HepG2 (cell line): ENCODE measurements around the gene BCL7A. TPM values are rescaled to one million over a fixed set of nuclear protein-coding genes. Genes with fewer than 3 reads are reported as not detected.
A peak's percentile ranks its signal among the peaks of the same experiment; 100 is the strongest.

Source experiments
- CHCHD3 ChIP-seq: sonication (generic); formaldehyde crosslinking; IDR thresholded peaks from 2 replicates; pipeline ENCODE4 v1.8.0; 2022; ENCODE audit warnings: mild to moderate bottlenecking, missing genetic modification reagents, moderate library complexity
- HIC2 ChIP-seq: sonication (generic); formaldehyde crosslinking; IDR thresholded peaks from 2 replicates; pipeline ENCODE4 v1.9.0; 2022; ENCODE audit warnings: low read depth, missing genetic modification reagents
- HNF4A ChIP-seq: sonication (generic); formaldehyde crosslinking; IDR thresholded peaks from 2 replicates; pipeline ENCODE4 v1.4.0; 2020; ENCODE audit warnings: missing genetic modification reagents
- KDM5B ChIP-seq: sonication (generic); formaldehyde crosslinking; IDR thresholded peaks from 2 replicates; pipeline ENCODE4 v1.4.0; 2020; ENCODE audit warnings: missing genetic modification reagents, mild to moderate bottlenecking, borderline replicate concordance
- KLF15 ChIP-seq: sonication (generic); formaldehyde crosslinking; IDR thresholded peaks from 2 replicates; pipeline ENCODE4 v1.8.1; 2023; ENCODE audit warnings: borderline replicate concordance, mild to moderate bottlenecking, inconsistent platforms, missing genetic modification reagents, mixed read lengths
- MXD4 ChIP-seq: IDR thresholded peaks from 2 replicates; pipeline ENCODE4 v1.6.1; 2016; ENCODE audit warnings: mild to moderate bottlenecking, missing biosample characterization, missing genetic modification reagents
- NFATC3 ChIP-seq: sonication (generic); formaldehyde crosslinking; IDR thresholded peaks from 2 replicates; pipeline ENCODE4 v1.5.1; 2020; ENCODE audit warnings: mild to moderate bottlenecking, missing genetic modification reagents
- NFKB2 ChIP-seq: sonication (generic); formaldehyde crosslinking; IDR thresholded peaks from 2 replicates; pipeline ENCODE4 v1.4.0; 2020; ENCODE audit warnings: missing genetic modification reagents, borderline replicate concordance
- NR1H2 ChIP-seq: sonication (generic); formaldehyde crosslinking; IDR thresholded peaks from 2 replicates; pipeline ENCODE4 v1.8.1; 2022; ENCODE audit warnings: low read depth, missing genetic modification reagents, borderline replicate concordance
- PHF20 ChIP-seq: sonication (generic); formaldehyde crosslinking; IDR thresholded peaks from 2 replicates; pipeline ENCODE4 v1.5.0; 2020; ENCODE audit warnings: mild to moderate bottlenecking, missing genetic modification reagents
- RAD21 ChIP-seq: fragments of 450-650 bp; formaldehyde crosslinking; IDR thresholded peaks from 2 replicates; pipeline ENCODE4 v1.5.0; 2020; ENCODE audit warnings: mild to moderate bottlenecking
- TCF7 ChIP-seq: sonication (generic); IDR thresholded peaks from 2 replicates; pipeline ENCODE4 v1.6.1; 2016; ENCODE audit warnings: antibody characterized with exemption, low read depth
- THAP9 ChIP-seq: sonication (generic); formaldehyde crosslinking; IDR thresholded peaks from 2 replicates; pipeline ENCODE4; 2020; ENCODE audit warnings: missing genetic modification reagents, mild to moderate bottlenecking, borderline replicate concordance
- ZBTB2 ChIP-seq: sonication (generic); formaldehyde crosslinking; IDR thresholded peaks from 2 replicates; pipeline ENCODE4 v1.8.0; 2022; ENCODE audit warnings: low read depth, missing genetic modification reagents
- ZBTB7A ChIP-seq: sonication (generic); formaldehyde crosslinking; IDR thresholded peaks from 2 replicates; pipeline ENCODE4 v1.8.0; 2022; ENCODE audit warnings: mild to moderate bottlenecking, missing genetic modification reagents
- ZFP36 ChIP-seq: fragments of 150-350 bp; IDR thresholded peaks from 2 replicates; pipeline ENCODE4 v1.6.1; 2018; ENCODE audit warnings: borderline replicate concordance, low read length, low read depth; ENCODE audit not compliant: partially characterized antibody
- ZNF142 ChIP-seq: sonication (generic); formaldehyde crosslinking; IDR thresholded peaks from 2 replicates; pipeline ENCODE4 v1.4.0; 2020; ENCODE audit warnings: missing genetic modification reagents
- ZNF235 ChIP-seq: sonication (generic); formaldehyde crosslinking; IDR thresholded peaks from 2 replicates; pipeline ENCODE4 v1.8.1; 2023; ENCODE audit warnings: mild to moderate bottlenecking, missing genetic modification reagents, borderline replicate concordance
- polyA plus RNA-seq, 8 experiments: library from polyadenylated mRNA; depleted of rRNA in 3 of 8; stranded (reverse) in 7 of 8; unstranded in 1 of 8; fragments of >200 nt; fragmentation: Illumina TruSeq in 4 of 8; extraction: Trizol in 4 of 8; gene quantifications; 2 replicates each; pipeline versions ENCODE4 v1.2.1 to v1.2.3, GENCODE V29; 2011 to 2016; ENCODE audit warnings: low read depth in 4 of 8, missing spikeins in 1 of 8, mixed read lengths in 1 of 8; ENCODE audit not compliant: insufficient read depth in 1 of 8
- total RNA-seq, 5 experiments: library from RNA; depleted of rRNA; stranded (reverse); fragments of >200 nt; fragmentation: Illumina TruSeq; extraction: Trizol; gene quantifications; 2 replicates each; pipeline ENCODE4 v1.2.3, GENCODE V29; 2016; ENCODE audit warnings: low read depth in 1 of 5

Gene BCL7A
- total and polyA plus RNA-seq, 2 of the 13 experiments (the other 11 are each of a cell fraction or from before 2014, with no cell fraction given) = 4.1 to 6.2 TPM

GRCh38 chr12:122021822-122022392 is at the start of gene BCL7A (continued):
- TF ChIP-seq MXD4 (no peak), ZFP36 (no peak), NR1H2 (CRISPR knock-in tag) (no peak), ZNF142 (CRISPR knock-in tag) (0 out of 2 replicates have a peak, but pooled peaks have one; percentile 21), HNF4A (CRISPR knock-in tag) (no peak), RAD21 (CRISPR knock-in tag) (0 out of 2 replicates have a peak, but pooled peaks have one; percentile 10), NFKB2 (no peak), KDM5B (CRISPR knock-in tag) (no peak), CHCHD3 (CRISPR knock-in tag) (no peak), HIC2 (no peak), KLF15 (CRISPR knock-in tag) (no peak), THAP9 (CRISPR knock-in tag) (no peak), ZBTB7A (no peak), ZNF235 (no peak), NFATC3 (CRISPR knock-in tag) (no peak), ZBTB2 (CRISPR knock-in tag) (peak; percentile 66; the same call in 1 of the 2 replicates), PHF20 (CRISPR knock-in tag) (no peak), TCF7 (no peak)
